Right lobe of liver (tissue), 4 donors: ENCODE measurements around the gene CDX1.

Source experiments
- CTCF ChIP-seq, 4 donors: fragments of 200-600 bp in 3 of 4; fragments of 450-650 bp in 1 of 4; IDR thresholded peaks; one replicate each; pipeline versions ENCODE4 v1.5.1 to v1.8.0; 2016 to 2022; ENCODE audit warnings: antibody characterized with exemption in 4 of 4, mild to moderate bottlenecking in 2 of 4
- POLR2A ChIP-seq: fragments of 450-650 bp; IDR thresholded peaks from one replicate; pipeline ENCODE4 v1.6.1; 2017; ENCODE audit warnings: antibody characterized with exemption, mild to moderate bottlenecking
- donor health status: DM: no; HTN: no; CAD: no.
- donor health status: DM: no; HTN: no; CAD: no.
- donor health status: DM: no; HTN: yes; CAD: no.

- TF ChIP-seq CTCF (IDR thresholded peaks at IDR 0.05), result no peak
- no peak for TF ChIP-seq POLR2A
These were observed 12.5 kb upstream of the CDX1 start for GRCh38 chr5:150153957-150154617.
